ENCODE measurements around the gene CTNNA1. TPM values are rescaled to one million over a fixed set of nuclear protein-coding genes. Genes with fewer than 3 reads are reported as not detected.

Gene CTNNA1
- total and polyA plus RNA-seq, 2 donors from 2014 or later, result 177 to 463 TPM

- DNase-seq (no peak), FAIRE-seq (no peak)
- no peak overlapping the region for H3K27ac ChIP-seq (ENCODE audit: low read depth in 2 of 2, low read length in 2 of 2)
- H3K4me3 ChIP-seq (ENCODE audit: low read length in 3 of 3), result no peak overlapping the region
- H3K36me3 ChIP-seq (ENCODE audit: control insufficient read depth in 2 of 3, insufficient read depth in 3 of 3, low read length in 3 of 3), result no peaks in the 10 kb centered on the region
- H3K9me3 ChIP-seq (ENCODE audit: control insufficient read depth in 2 of 3, insufficient read depth in 1 of 3, low read length in 3 of 3), result no peaks in the 10 kb centered on the region
- TF ChIP-seq, protein P1, sequence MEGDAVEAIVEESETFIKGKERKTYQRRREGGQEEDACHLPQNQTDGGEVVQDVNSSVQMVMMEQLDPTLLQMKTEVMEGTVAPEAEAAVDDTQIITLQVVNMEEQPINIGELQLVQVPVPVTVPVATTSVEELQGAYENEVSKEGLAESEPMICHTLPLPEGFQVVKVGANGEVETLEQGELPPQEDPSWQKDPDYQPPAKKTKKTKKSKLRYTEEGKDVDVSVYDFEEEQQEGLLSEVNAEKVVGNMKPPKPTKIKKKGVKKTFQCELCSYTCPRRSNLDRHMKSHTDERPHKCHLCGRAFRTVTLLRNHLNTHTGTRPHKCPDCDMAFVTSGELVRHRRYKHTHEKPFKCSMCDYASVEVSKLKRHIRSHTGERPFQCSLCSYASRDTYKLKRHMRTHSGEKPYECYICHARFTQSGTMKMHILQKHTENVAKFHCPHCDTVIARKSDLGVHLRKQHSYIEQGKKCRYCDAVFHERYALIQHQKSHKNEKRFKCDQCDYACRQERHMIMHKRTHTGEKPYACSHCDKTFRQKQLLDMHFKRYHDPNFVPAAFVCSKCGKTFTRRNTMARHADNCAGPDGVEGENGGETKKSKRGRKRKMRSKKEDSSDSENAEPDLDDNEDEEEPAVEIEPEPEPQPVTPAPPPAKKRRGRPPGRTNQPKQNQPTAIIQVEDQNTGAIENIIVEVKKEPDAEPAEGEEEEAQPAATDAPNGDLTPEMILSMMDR (IDR thresholded peaks at IDR 0.05; ENCODE audit: borderline replicate concordance, extremely low read depth, insufficient read depth), result no peak
- no peak overlapping the region for H3K9ac ChIP-seq (ENCODE audit: low read length in 3 of 3)
- no peaks in the 10 kb centered on the region for H3K27me3 ChIP-seq (ENCODE audit: control insufficient read depth, insufficient read depth, low read length)
- peaks cover 19 to 56% (median 34%) of the 10 kb centered on the region in 3 donors for H3K4me1 ChIP-seq (ENCODE audit: control insufficient read depth in 2 of 3, insufficient read depth in 2 of 3, low read depth in 1 of 3, low read length in 3 of 3)
- intact Hi-C loops (cut with DNase I), result no loop called here
These were observed 212.4 kb downstream of the CTNNA1 start for GRCh38 chr5:138965626-138966025.

- TF ChIP-seq, protein P1 (IDR thresholded peaks at IDR 0.05; ENCODE audit: borderline replicate concordance, extremely low read depth, insufficient read depth), result no peak
- no peak overlapping the region for H3K4me3 ChIP-seq (ENCODE audit: low read length in 3 of 3)
- peaks cover 19 to 56% (median 34%) of the 10 kb centered on the region in 3 donors for H3K4me1 ChIP-seq (ENCODE audit: control insufficient read depth in 2 of 3, insufficient read depth in 2 of 3, low read depth in 1 of 3, low read length in 3 of 3)
- FAIRE-seq (no peak), DNase-seq (no peak)
- no peak overlapping the region for H3K9ac ChIP-seq (ENCODE audit: low read length in 3 of 3)
- no peak overlapping the region for H3K27ac ChIP-seq (ENCODE audit: low read depth in 2 of 2, low read length in 2 of 2)
- H3K9me3 ChIP-seq (ENCODE audit: control insufficient read depth in 2 of 3, insufficient read depth in 1 of 3, low read length in 3 of 3), result no peaks in the 10 kb centered on the region
- H3K36me3 ChIP-seq (ENCODE audit: control insufficient read depth in 2 of 3, insufficient read depth in 3 of 3, low read length in 3 of 3), result no peaks in the 10 kb centered on the region
- no peaks in the 10 kb centered on the region for H3K27me3 ChIP-seq (ENCODE audit: control insufficient read depth, insufficient read depth, low read length)
- intact Hi-C loops (cut with DNase I), result no loop called here
These were observed 213.2 kb downstream of the CTNNA1 start for GRCh38 chr5:138966236-138966985.

DNA sequence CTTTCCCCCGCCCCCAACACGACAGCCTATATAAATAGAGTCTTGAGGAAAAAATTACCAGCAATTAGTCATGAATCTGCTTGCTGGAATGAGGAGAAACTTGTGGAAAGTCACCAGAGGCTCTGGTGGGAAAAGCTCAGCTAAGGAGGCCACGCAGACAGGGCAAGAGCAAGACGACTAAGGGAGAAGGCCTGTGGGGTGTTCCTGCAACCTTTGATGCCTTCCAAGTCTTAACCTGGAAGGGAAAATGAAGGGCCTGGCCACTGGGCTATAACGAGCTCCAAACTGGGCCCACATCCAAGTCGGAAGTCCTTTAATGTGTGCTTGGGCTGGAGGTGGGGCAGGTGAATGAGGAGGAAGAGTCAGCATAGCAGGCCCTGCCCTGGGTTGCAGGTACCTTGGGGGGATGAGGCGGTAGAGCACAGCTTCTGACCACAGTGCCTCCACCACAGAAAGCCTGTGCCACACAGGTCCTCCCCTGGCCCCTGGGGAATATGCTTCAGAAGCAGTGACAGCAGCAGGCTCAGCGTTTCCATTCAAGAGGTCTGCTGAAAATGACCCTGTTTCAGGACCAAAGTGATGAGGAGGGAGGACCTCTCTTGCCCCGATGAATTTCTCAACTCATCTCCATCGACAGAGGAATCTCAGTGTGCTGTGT is 214.7 kb downstream of the CTNNA1 start:
- no peaks in the 10 kb centered on the region for H3K27me3 ChIP-seq (ENCODE audit: control insufficient read depth, insufficient read depth, low read length)
- DNase-seq (peak in 1 of 5 donors; percentile 61), FAIRE-seq (no peak)
- no peaks in the 10 kb centered on the region for H3K36me3 ChIP-seq (ENCODE audit: control insufficient read depth in 2 of 3, insufficient read depth in 3 of 3, low read length in 3 of 3)
- intact Hi-C loops (cut with DNase I), result no loop called here
- H3K9me3 ChIP-seq (ENCODE audit: control insufficient read depth in 2 of 3, insufficient read depth in 1 of 3, low read length in 3 of 3), result no peaks in the 10 kb centered on the region
- H3K4me1 ChIP-seq (ENCODE audit: control insufficient read depth in 2 of 3, insufficient read depth in 2 of 3, low read depth in 1 of 3, low read length in 3 of 3), result peaks cover 17 to 52% (median 34%) of the 10 kb centered on the region in 3 donors
- H3K4me3 ChIP-seq (ENCODE audit: low read length in 3 of 3), result no peak overlapping the region
- no peak overlapping the region for H3K27ac ChIP-seq (ENCODE audit: low read depth in 2 of 2, low read length in 2 of 2)
- TF ChIP-seq, protein P1 (IDR thresholded peaks at IDR 0.05; ENCODE audit: borderline replicate concordance, extremely low read depth, insufficient read depth), result no peak
- H3K9ac ChIP-seq (ENCODE audit: low read length in 3 of 3), result no peak overlapping the region

All from kidney (tissue), 14 donors.